ENCODE measurements around the gene MYOG.

GRCh38 chr1:203098445-203098844, 12.6 kb upstream of the MYOG start:
- no peak for TF ChIP-seq CTCF (IDR thresholded peaks at IDR 0.05)
- TF ChIP-seq POLR2A (IDR thresholded peaks at IDR 0.05): no peak
- TF ChIP-seq POLR2AphosphoS5 (IDR thresholded peaks at IDR 0.05): no peak

Data from transverse colon (tissue), 4 donors.